Cardiac septum (tissue), 1 donor: ENCODE results near the gene MMP17. TPM values are rescaled to one million over a fixed set of nuclear protein-coding genes. Genes with fewer than 3 reads are reported as not detected.

Source experiments
- total RNA-seq: library from RNA; stranded (reverse); fragmentation: NEBNext Ultra II Directional; extraction: Animal tissue kit (Norgen Biotek cat#: 25700); gene quantifications from one replicate; pipeline ENCODE4 v1.2.1, GENCODE V29; 2021
- donor health status: DM: no; HTN: no; CAD: no.

Gene MMP17
- total RNA-seq, 1 donor from 2014 or later = 0.78 TPM

Other genes with a start within 250 kb of the MMP17 start
- gene SFSWAP, start 117.3 kb upstream of the MMP17 start, total RNA-seq = 20.9 TPM
- gene ULK1, start 66.2 kb downstream of the MMP17 start, total RNA-seq = 43.7 TPM
- gene PUS1, start 100.9 kb downstream of the MMP17 start, total RNA-seq = 9.9 TPM
- 23.1 TPM for gene EP400, start 121.5 kb downstream of the MMP17 start, total RNA-seq